Caki2 (cell line): Measurements from ENCODE around the gene TMEM43. TPM values are rescaled to one million over a fixed set of nuclear protein-coding genes. Genes with fewer than 3 reads are reported as not detected.

Source experiments
- DNase-seq: peaks from one replicate; pipeline ENCODE4 v3.0.0-alpha.2; 2015; ENCODE audit warnings: low read depth
- in situ Hi-C: cut with HindIII; loops from 2 replicates; pipeline ENCODE4 v1.10.0; 2016; ENCODE audit warnings: low sequenced_read_pairs, low pct_unique_long_range_greater_than_20kb, mixed read lengths
- total RNA-seq: library from RNA; depleted of rRNA; stranded (reverse); fragments of >200 nt; shearing (Covaris generic); gene quantifications from 2 replicates; pipeline ENCODE4 v1.2.3, GENCODE V29; 2014; ENCODE audit warnings: low replicate concordance

Gene TMEM43
- total RNA-seq, 1 experiment from 2014 or later, result 67.2 TPM

GRCh38 chr3:14145670-14146380 is 21.0 kb downstream of the TMEM43 start:
- in situ Hi-C loops, result no loop called here
- DNase-seq, result no peak

GRCh38 chr3:14146381-14147065 is 21.7 kb downstream of the TMEM43 start:
- DNase-seq, result no peak
- in situ Hi-C loops, result no loop called here

- in situ Hi-C loops, result no loop called here
- no peak for DNase-seq
Observed at GRCh38 chr3:14147066-14147435, 22.2 kb downstream of the TMEM43 start.

- no peak for DNase-seq
- in situ Hi-C loops, result no loop called here
Observed at GRCh38 chr3:14147617-14148016, 22.8 kb downstream of the TMEM43 start.

- in situ Hi-C loops, result no loop called here
- DNase-seq, result no peak
Observed at GRCh38 chr3:14148041-14148985, 23.5 kb downstream of the TMEM43 start.

GRCh38 chr3:14150078-14150477 is 25.2 kb downstream of the TMEM43 start:
- in situ Hi-C loops, result no loop called here
- DNase-seq, result no peak

- no peak for DNase-seq
- in situ Hi-C loops, result no loop called here
Observed at GRCh38 chr3:14150491-14151230, 25.8 kb downstream of the TMEM43 start.

- in situ Hi-C loops, result no loop called here
- no peak for DNase-seq
Observed at GRCh38 chr3:14151471-14152083, 26.7 kb downstream of the TMEM43 start.

GRCh38 chr3:14152233-14152962 is 27.5 kb downstream of the TMEM43 start:
- in situ Hi-C loops, result no loop called here
- DNase-seq, result no peak

GRCh38 chr3:14152963-14153355 is 28.1 kb downstream of the TMEM43 start:
- in situ Hi-C loops, result no loop called here
- no peak for DNase-seq

- in situ Hi-C loops, result no loop called here
- no peak for DNase-seq
Observed at GRCh38 chr3:14153663-14154062, 28.8 kb downstream of the TMEM43 start.

GRCh38 chr3:14154276-14154675 is 29.4 kb downstream of the TMEM43 start:
- in situ Hi-C loops, result no loop called here
- no peak for DNase-seq

- in situ Hi-C loops, result no loop called here
- no peak for DNase-seq
Observed at GRCh38 chr3:14154895-14155440, 30.1 kb downstream of the TMEM43 start.

GRCh38 chr3:14156201-14156600 is 31.3 kb downstream of the TMEM43 start:
- in situ Hi-C loops, result no loop called here
- no peak for DNase-seq

GRCh38 chr3:14156843-14157561 is 32.1 kb downstream of the TMEM43 start:
- in situ Hi-C loops, result no loop called here
- no peak for DNase-seq

GRCh38 chr3:14157951-14158350 is 33.1 kb downstream of the TMEM43 start:
- no peak for DNase-seq
- in situ Hi-C loops, result no loop called here
